ENCODE measurements around the gene KLHL40.
"Not testable (repeated sequence)": the region's sequence is repeated elsewhere in the genome, so short reads cannot be mapped to it uniquely, and the experiment has no call there.

The KLHL40 gene

GRCh38 chr3:42722442-42722841 is 37.1 kb downstream of the KLHL40 start:
- DNase-seq (ENCODE audit: low read depth): not testable (repeated sequence)

- no peak for DNase-seq (ENCODE audit: low read depth)
Observed at GRCh38 chr3:42723219-42723618, 37.9 kb downstream of the KLHL40 start.

- DNase-seq (ENCODE audit: low read depth): no peak
Observed at GRCh38 chr3:42725454-42725853, 40.1 kb downstream of the KLHL40 start.

GRCh38 chr3:42728056-42728455 is 42.7 kb downstream of the KLHL40 start:
- no peak for DNase-seq (ENCODE audit: low read depth)

- DNase-seq (ENCODE audit: low read depth): no peak
Observed at GRCh38 chr3:42728668-42729364, 43.5 kb downstream of the KLHL40 start.

GRCh38 chr3:42729404-42730145 is 44.2 kb downstream of the KLHL40 start:
- DNase-seq (ENCODE audit: low read depth): no peak

- DNase-seq (ENCODE audit: low read depth): no peak
Observed at GRCh38 chr3:42730294-42730693, 45.0 kb downstream of the KLHL40 start.

- no peak for DNase-seq (ENCODE audit: low read depth)
Observed at GRCh38 chr3:42730706-42731420, 45.5 kb downstream of the KLHL40 start.

- DNase-seq (ENCODE audit: low read depth): no peak
Observed at GRCh38 chr3:42731476-42732195, 46.3 kb downstream of the KLHL40 start.

GRCh38 chr3:42732196-42732828 is 47.0 kb downstream of the KLHL40 start:
- no peak for DNase-seq (ENCODE audit: low read depth)

- no peak for DNase-seq (ENCODE audit: low read depth)
Observed at GRCh38 chr3:42732829-42733459, 47.6 kb downstream of the KLHL40 start.

- DNase-seq (ENCODE audit: low read depth): no peak
Observed at GRCh38 chr3:42733501-42734262, 48.3 kb downstream of the KLHL40 start.

GRCh38 chr3:42734263-42734860 is 49.0 kb downstream of the KLHL40 start:
- DNase-seq (ENCODE audit: low read depth): no peak

GRCh38 chr3:42735019-42735418 is 49.7 kb downstream of the KLHL40 start:
- DNase-seq (ENCODE audit: low read depth): no peak

GRCh38 chr3:42735615-42736014 is 50.3 kb downstream of the KLHL40 start:
- DNase-seq (ENCODE audit: low read depth): no peak

- DNase-seq (ENCODE audit: low read depth): no peak
Observed at GRCh38 chr3:42736081-42736480, 50.7 kb downstream of the KLHL40 start.

- no peak for DNase-seq (ENCODE audit: low read depth)
Observed at GRCh38 chr3:42736531-42736930, 51.2 kb downstream of the KLHL40 start.

- no peak for DNase-seq (ENCODE audit: low read depth)
Observed at GRCh38 chr3:42739401-42740158, 54.2 kb downstream of the KLHL40 start.

GRCh38 chr3:42741796-42742195 is 56.5 kb downstream of the KLHL40 start:
- no peak for DNase-seq (ENCODE audit: low read depth)

Measured in T follicular helper cell (primary cell).